HepG2 (cell line): Measurements from ENCODE around the gene SNX9. TPM values are rescaled to one million over a fixed set of nuclear protein-coding genes. Genes with fewer than 3 reads are reported as not detected.

ENCODE experiments used
- ATAD3A ChIP-seq: sonication (generic); formaldehyde crosslinking; IDR thresholded peaks from 2 replicates; pipeline ENCODE4 v1.4.0; 2020; ENCODE audit warnings: missing genetic modification reagents
- GRHL1 ChIP-seq: sonication (generic); formaldehyde crosslinking; conservative IDR thresholded peaks from 2 replicates; pipeline ENCODE4 v1.8.0; 2022; ENCODE audit warnings: missing genetic modification reagents
- HNRNPLL ChIP-seq: fragments of 200-400 bp; formaldehyde crosslinking; IDR thresholded peaks from 2 replicates; pipeline ENCODE4 v1.6.1; 2017; ENCODE audit warnings: mild to moderate bottlenecking, low read depth, low read length; ENCODE audit not compliant: poor library complexity, severe bottlenecking
- KMT2B ChIP-seq: IDR thresholded peaks from 2 replicates; pipeline ENCODE4 v1.6.1; 2016; ENCODE audit warnings: missing genetic modification reagents, missing compliant biosample characterization
- NCOA1 ChIP-seq: sonication (generic); formaldehyde crosslinking; IDR thresholded peaks from 2 replicates; pipeline ENCODE4 v1.9.0; 2021; ENCODE audit warnings: missing genetic modification reagents
- SNAPC5 ChIP-seq: sonication (generic); formaldehyde crosslinking; IDR thresholded peaks from 2 replicates; pipeline ENCODE4 v1.8.1; 2023; ENCODE audit warnings: mild to moderate bottlenecking, missing genetic modification reagents, borderline replicate concordance
- SPEN ChIP-seq: sonication (generic); formaldehyde crosslinking; IDR thresholded peaks from 2 replicates; pipeline ENCODE4 v1.5.1; 2020; ENCODE audit warnings: low read depth, mild to moderate bottlenecking, missing genetic modification reagents
- TSC22D2 ChIP-seq: sonication (generic); formaldehyde crosslinking; IDR thresholded peaks from 2 replicates; pipeline ENCODE4 v1.5.1; 2020; ENCODE audit warnings: missing genetic modification reagents, mild to moderate bottlenecking, borderline replicate concordance
- ZFAT ChIP-seq: sonication (generic); formaldehyde crosslinking; conservative IDR thresholded peaks from 2 replicates; pipeline ENCODE4 v1.8.1; 2023; ENCODE audit warnings: missing genetic modification reagents, inconsistent platforms
- ZFP91 ChIP-seq: sonication (generic); formaldehyde crosslinking; IDR thresholded peaks from 2 replicates; pipeline ENCODE4 v1.9.0; 2022; ENCODE audit warnings: missing genetic modification reagents, mild to moderate bottlenecking, borderline replicate concordance
- ZNF18 ChIP-seq: sonication (generic); formaldehyde crosslinking; IDR thresholded peaks from 2 replicates; pipeline ENCODE4 v1.8.0; 2022; ENCODE audit warnings: mild to moderate bottlenecking, missing genetic modification reagents; ENCODE audit not compliant: insufficient replicate concordance
- ZNF407 ChIP-seq: sonication (generic); formaldehyde crosslinking; IDR thresholded peaks from one replicate; pipeline ENCODE4 v1.5.1; 2020; ENCODE audit warnings: mild to moderate bottlenecking, missing genetic modification reagents; ENCODE audit errors: not compliant biosample characterization
- ZNF672 ChIP-seq: sonication (generic); formaldehyde crosslinking; IDR thresholded peaks from 2 replicates; pipeline ENCODE4 v1.8.1; 2022; ENCODE audit warnings: missing genetic modification reagents
- polyA plus RNA-seq, 8 experiments: library from polyadenylated mRNA; depleted of rRNA in 3 of 8; stranded (reverse) in 7 of 8; unstranded in 1 of 8; fragments of >200 nt; fragmentation: Illumina TruSeq in 4 of 8; extraction: Trizol in 4 of 8; gene quantifications; 2 replicates each; pipeline versions ENCODE4 v1.2.1 to v1.2.3, GENCODE V29; 2011 to 2016; ENCODE audit warnings: low read depth in 4 of 8, missing spikeins in 1 of 8, mixed read lengths in 1 of 8; ENCODE audit not compliant: insufficient read depth in 1 of 8
- total RNA-seq, 5 experiments: library from RNA; depleted of rRNA; stranded (reverse); fragments of >200 nt; fragmentation: Illumina TruSeq; extraction: Trizol; gene quantifications; 2 replicates each; pipeline ENCODE4 v1.2.3, GENCODE V29; 2016; ENCODE audit warnings: low read depth in 1 of 5

Gene SNX9
- total and polyA plus RNA-seq, 2 of the 13 experiments (the other 11 are each of a cell fraction or from before 2014, with no cell fraction given), result 21.9 to 36.0 TPM

GRCh38 chr6:157954150-157955117, 131.4 kb downstream of the SNX9 start (continued):
- TF ChIP-seq ZFP91 (CRISPR knock-in tag) (peak; percentile 58; the same call in 1 of the 2 replicates), ZNF672 (CRISPR knock-in tag) (no peak), ATAD3A (no peak), HNRNPLL (peak; percentile 34), ZFAT (no peak), KMT2B (CRISPR knock-in tag) (peak; percentile 57; the same call in 1 of the 2 replicates), NCOA1 (CRISPR knock-in tag) (peak; percentile 54; the same call in 1 of the 2 replicates), TSC22D2 (CRISPR knock-in tag) (peak; percentile 69; the same call in 1 of the 2 replicates), ZNF407 (CRISPR knock-in tag) (no peak), SNAPC5 (no peak), ZNF18 (no peak), SPEN (peak; percentile 42; the same call in 1 of the 2 replicates), GRHL1 (CRISPR knock-in tag) (no peak)
